ENCODE measurements around the gene RAET1L.
"Not testable (repeated sequence)": the region's sequence is repeated elsewhere in the genome, so short reads cannot be mapped to it uniquely, and the experiment has no call there.

Gene RAET1L

DNA sequence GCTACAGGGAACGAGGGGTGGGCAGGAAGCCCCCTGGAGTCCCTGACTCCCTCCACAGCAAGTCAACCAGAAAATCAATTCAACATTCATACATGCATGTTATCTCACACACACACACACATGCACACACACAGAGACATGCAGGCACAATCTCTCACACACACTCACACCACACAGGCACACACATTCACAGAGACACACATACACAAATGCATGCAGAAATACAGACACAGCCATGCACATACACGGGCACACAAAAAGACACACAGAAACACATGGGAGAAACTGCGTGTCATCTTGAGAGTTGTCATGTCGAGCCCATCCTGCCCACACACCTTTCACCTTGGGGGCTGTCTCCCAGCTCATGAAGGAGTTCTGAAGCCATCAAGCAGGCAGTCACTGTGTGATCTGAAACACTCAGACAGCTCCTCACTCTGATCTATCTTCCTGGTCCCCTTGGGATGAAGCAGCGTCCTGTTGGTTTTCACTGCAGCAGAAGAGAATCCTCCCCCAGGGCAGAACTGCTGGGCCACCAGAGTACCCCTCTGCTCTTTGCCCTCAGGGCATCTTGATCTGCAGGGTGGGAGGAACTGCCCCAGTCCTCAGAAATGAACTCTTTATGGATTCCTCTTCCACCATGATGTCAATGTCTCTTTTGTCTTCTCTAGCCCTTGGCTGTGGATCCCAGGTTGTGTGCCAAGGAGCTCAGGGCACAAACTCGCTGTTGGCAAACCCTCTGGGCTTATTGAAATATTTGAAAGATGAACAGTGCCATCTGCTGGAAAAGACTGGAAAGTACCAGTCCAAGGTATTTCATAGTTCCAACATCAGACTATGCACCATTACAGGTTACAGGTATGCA is 8.8 kb downstream of the RAET1L start:
- DNase-seq (ENCODE audit: low spot score), result peak; percentile 74

DNA sequence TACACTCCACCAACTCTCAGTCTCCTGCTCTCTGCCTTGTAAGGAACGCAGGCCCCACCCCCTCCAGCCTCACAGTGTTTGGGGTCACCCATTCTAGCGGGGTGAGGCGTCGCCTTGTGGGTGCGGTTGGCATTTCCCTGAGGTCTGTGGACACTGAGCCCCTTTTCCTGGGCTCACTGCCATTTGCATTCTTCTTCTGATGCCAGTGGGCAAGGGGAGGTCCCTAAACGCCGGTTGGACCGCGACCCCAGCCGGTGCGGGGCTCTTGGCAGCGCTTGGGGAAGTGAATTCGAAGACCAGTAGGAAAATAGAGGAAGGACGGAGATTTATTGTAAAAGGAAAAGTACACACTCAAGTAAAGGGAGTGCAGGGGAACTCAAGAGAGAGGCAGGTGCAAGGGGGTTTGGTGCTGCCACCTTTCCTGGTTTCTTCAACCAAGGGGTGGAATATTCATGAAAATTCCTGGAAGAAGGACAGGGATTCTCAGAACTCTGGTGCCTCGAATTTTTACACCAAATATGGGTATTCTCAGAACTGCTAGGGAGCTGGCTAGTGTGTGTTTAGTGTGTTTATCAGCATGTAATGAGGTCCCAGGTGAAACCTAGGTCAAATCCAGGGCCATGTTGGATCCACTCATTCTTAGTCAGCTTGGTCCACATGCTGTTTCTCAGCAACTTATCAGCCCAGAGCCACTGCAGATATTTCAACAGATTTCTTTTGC is 9.9 kb downstream of the RAET1L start:
- not testable (repeated sequence) for DNase-seq (ENCODE audit: low spot score)

DNA sequence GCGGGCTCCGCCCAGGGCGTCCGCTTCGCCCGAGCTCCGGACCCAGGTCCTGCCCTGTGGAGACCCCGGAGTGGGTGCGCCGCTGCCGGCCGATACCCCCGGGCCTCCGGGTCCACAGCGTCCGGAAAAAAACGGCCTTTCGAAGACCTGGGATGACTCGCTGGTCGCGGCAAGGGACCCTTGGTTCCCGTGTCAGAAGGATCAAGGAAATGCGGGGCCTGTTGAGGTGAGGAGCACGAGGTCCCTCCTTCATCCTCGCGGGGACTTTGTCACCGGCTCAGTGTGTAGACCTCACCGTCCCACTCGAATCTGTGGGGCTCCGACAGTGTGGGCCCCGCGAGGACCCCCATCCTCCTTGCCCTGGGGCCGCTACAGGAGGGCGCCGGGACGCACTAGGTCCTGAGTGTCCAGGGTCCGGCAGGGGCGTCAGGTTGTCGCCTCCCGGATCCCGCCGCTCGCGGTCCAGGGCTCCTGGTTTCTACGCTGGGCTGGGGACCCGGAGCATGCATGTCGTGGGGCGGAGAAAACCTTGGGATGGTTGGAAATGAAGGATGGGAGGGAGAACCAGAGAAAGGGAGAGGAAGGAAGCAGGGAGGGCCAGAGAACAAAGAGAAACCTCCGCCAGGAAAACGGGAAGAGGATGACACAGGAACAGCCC is 10.6 kb downstream of the RAET1L start:
- DNase-seq (ENCODE audit: low spot score), result not testable (repeated sequence)

DNA sequence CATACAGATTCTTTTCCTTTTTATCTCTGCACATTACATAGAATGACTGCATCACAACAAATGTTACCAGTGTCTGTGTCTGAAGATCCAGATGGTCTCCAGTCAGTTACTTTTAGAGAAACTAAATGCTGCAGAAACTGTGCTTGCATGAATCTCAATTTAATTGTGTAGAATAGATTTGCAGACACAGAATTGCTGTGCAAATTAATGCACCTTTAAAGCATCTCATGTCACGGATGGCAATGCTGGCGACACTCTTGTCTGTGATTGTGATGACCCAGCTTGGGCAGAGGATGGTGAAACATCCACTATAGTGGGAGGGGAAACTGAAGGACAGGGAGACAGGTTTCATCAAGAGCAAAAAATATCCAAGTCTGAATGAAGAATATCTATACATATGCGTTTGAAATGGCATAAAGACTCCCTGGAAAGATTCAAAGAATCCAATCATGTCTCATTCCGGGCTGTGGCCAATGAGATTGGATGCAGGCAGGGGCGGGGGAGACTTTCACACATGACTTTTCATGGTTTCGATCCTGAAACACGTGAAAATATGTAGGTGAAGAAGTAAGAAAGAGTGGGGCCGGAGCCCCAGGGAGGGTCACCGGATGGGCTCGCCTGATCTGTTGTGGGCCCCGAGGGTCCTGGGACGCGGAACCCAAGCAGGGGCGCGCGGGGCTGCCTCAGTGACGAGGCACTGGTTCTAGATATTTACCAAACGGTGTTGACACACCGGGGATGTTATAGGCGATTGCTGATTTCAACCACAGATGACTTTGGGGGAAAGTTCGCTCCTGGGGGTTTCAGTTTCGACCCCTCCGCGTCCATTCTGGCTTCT is 11.3 kb downstream of the RAET1L start:
- not testable (repeated sequence) for DNase-seq (ENCODE audit: low spot score)

DNA sequence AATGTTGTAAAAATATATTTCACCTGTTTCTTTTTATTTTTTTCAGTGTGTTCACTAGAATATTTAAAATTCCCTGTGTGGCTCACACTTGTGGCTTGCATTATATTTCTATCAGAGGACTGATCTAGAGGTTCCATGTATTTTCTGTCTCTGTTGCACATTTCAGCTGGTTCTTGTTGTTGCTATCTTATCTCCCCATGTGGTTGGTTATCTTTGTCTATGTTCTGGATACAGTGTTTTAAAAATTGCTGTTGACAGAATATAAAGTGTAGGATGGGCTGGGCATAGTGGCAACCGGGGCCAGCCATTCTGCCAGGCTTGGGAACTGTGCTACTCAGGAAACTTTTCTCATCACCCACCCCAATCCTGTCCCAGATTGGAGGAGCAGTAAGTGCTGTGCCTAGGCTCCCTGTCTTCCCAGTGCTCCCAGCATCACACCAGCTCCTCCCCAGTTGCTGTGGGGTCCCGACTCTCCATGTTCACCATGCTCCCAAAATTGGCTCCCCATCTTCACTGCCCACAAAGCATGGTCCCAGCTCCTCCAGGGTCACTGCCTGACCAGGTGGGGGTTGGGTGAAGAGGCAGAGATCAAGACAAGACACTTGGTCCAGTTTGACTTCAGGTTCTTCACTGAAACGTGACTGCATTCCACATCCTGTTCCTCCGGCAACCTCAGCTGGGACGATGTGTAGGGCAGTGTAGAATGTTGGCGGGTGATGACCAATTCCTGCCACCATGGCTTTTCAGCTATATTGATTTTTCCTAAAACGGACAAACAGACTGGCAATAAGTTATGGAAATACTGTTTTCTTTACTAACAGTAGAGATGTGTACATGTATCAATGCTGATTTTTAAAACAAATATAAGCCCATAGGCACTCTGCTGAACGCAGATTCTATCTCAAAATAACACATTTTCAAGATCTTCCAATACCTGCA is 12.2 kb downstream of the RAET1L start:
- not testable (repeated sequence) for DNase-seq (ENCODE audit: low spot score)

DNA sequence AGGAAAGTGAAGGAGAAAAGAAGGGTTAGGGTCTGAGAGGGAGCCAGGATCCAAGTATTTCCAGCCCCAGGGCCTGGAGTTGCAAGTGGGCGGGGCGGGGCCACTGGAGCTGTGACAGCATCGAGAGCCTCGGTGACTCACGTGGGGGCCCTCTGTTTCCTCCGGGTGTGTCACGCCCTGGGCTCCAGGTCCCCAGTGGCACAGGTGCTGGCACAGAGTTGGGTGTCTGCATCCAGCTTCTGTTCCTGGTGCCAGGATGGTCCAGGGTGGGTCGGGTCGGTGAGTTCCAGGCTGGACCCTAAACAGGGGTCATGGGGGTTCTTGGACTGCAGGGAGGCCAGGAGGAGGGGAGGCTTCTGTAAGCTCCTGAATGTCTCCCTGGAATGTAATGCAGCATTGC is 16.7 kb downstream of the RAET1L start:
- DNase-seq (ENCODE audit: low spot score), result peak; percentile 69

DNA sequence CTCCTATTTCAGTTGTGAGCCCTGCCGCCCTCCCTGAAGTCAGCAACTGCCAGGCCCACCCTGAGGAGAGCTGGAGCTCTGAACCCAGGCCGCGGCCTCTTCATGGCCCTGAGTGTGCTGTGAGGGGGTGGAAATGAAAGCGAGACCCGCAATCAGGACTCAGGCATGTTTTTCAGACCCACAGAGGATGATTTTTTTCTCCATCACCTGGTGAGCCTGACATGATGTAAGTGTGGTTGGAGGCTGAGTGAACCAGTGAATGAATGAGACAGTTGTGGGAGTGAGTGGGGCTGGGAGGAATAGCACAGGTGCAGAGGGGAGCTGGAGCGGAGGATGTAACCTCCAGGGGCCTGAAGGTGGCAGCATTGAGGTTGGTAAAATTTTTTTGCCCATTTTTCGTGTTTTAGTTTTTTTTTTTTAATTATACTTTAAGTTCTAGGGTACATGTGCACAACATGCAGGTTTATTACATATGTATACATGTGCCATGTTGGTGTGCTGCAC is 18.3 kb downstream of the RAET1L start:
- peak; percentile 39 for DNase-seq (ENCODE audit: low spot score)

DNA sequence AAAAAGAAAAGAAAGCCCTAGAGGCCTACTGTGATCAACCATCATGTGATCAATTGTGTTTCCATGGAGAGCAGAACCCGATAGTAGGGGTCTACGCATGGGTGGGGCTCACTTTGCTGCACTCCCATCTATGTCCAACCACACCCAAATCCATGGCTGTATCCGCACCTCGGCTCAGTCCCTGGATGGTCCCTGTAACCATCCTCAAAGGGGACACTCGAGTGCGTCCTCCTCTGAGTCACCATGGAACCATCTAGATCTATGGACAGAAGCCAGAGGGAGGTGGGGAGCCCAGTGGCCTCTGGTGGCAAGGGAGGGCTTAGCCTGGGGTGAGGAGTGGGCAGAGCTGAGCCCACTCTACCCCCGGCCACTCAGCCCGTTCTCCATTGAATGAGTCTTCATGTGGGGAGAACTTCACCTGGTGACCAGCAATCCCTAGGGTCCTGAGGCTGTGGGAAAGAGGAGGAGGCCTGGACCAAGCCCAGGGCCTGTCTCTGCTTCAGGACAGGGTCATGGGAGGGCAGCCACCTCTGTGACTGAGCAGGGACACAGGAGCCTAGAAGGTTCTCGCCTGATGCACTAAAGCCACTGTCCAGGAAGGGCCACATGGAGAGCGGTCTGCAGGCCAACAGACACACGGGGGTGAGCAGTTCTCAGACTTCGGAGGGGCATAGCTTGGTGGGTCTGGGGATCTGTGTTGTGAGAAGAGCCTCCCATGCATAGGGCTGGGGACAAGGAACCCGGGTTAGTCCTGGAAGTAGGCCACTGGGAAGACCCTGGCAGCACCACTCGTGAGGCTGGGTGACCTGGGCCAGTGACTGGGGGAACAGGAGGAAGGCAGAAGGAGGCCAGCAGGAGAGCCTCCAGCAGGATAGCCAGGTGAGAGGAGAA is 19.3 kb downstream of the RAET1L start:
- no peak for DNase-seq (ENCODE audit: low spot score)

DNA sequence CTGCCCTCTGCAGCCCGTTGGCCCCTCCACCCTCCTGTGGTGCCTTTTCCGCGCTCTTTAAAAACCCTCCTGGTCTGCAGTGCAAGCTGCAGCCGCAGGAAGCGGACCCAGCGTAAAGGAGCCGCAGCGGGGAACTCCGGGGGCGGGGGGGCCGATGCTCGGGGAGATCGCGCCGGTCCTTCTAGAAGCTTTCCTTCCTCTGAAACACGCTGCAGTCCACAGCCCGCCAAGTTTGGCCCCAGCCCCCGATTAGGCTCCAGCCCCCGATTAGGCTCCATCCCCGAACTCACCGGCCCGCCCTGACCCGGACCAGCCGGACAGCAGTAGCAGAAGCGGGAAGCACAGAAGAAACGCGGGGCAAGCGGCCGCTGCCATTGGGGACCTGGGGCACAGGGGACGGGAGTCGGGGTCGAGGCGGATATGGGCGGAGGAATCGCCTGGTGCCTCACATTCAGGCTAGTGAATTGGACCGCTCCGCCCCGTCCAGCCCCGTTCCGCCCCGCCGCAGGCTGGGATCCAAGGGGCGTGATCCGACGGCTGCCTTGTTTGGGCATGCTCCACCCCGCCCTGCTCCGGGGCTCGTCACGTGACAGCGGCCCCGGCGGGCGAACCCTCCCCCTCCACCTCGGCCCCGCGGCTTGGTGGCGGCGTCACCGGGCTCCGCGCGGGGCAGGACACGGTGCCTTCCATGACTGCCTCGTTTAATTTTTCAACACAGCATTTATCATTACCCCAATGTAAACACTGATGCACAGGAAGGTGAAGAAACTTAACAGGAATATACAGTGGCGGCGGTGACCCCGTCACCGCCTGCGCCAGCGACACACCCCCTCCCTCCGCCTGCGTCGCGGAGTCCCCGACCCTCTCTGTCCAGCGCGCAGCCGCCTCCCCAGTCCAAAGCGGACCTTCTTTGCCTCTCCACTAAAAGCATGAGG is 20.3 kb downstream of the RAET1L start:
- peak; percentile 94 for DNase-seq (ENCODE audit: low spot score)

DNA sequence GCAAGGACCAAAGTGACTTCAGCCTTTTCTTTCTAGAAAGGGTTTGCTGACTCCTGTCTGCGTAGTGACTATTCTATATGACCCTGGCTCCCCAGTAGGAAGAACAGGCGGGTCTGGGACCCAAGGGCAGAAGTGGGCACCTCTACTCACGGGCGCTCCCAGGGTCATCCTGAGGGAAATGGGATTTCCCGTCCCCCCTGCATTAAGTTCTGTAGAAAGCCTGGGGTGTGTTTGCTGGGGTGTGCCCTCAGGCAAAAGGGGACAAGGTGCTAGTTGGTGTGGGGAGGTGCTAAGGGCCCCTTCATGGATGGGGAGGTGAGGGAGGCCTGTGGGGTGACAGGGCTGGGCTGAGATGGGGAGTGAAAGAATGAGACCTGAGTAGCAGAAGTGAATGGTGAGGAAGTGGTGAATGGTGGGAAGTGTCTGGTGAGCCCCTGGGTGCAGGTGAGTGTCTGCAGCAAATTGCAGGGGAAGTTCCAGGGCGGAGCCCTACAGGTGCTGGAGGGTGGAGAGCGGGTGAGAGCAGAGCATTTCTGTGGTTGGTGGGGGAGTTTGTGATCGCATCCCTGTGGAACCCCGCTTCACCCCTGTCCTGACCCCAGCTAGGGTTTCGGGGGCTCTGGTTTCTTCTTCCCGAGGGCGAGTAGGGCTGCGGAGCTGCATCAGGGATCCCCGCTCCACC is 21.1 kb downstream of the RAET1L start:
- no peak for DNase-seq (ENCODE audit: low spot score)

DNA sequence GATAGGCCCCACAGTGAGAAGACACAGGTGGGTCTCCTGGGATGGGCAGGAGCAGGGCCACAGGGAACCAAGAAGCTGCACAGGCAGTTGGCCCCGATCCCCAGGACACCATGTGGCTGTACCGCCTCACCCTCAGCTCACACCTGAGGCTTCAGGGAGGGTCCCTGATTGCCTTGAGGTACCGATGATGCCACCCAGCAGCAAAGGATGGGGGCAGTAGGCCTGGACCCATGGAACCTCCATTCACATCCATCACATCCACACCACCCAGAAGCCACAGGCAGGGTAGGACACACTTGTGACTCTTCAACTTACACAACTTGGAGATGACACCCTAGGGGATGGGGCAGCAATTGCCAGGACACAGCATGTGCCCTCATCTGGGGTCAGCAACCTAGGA is 21.7 kb downstream of the RAET1L start:
- not testable (repeated sequence) for DNase-seq (ENCODE audit: low spot score)

DNA sequence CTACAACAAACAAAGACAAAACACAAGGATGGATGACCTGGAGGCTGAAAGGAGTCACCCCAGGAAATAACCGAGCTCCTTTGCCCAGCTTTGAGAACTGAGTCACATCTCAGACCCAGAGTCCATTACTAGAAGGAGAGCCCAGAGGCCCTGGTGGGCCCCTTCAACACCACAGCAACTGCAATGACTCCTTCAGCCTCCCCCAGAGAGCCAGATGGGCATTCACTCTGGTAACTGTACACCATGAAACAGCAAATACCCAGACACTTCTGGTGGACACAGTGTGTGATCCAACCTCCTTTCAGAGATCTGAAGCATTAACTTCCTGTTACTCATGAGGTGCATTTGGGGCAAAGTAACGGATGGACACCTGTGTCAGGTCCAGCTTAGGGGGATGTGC is 22.6 kb downstream of the RAET1L start:
- DNase-seq (ENCODE audit: low spot score), result no peak

DNA sequence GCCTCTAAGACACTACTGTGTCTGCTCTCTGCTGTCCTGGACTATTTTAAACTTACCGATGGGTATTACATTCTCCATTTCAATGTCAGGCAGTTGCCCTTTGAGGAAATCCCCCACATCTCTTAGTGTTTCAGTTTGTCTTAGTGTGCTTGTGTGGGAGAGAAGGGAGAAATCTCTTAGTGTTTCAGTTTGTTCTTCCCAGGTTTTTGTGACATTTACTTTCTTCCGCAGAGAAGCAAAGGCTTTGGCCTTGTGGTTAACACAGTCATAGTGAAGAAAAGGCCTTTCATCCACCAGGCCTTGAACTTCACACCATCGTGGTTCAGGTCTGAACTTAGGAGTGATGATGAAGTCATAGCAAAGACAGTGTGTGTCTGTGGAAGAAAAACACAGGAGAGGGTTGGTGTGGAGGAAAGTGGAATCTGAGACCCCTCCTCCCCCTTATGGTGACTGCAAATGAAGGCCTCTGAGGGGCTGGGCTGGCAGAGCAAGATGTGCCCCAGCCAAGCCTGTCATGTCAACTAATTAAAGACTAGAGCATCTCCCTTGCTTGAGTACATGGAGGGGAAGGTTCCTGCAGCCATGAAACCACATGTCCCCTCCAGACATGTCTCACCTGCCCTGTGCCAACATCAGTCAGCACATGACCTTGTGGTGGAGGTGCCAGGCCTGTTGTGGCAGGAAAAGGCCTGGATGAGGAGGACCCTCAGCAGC is 23.9 kb downstream of the RAET1L start:
- no peak for DNase-seq (ENCODE audit: low spot score)

DNA sequence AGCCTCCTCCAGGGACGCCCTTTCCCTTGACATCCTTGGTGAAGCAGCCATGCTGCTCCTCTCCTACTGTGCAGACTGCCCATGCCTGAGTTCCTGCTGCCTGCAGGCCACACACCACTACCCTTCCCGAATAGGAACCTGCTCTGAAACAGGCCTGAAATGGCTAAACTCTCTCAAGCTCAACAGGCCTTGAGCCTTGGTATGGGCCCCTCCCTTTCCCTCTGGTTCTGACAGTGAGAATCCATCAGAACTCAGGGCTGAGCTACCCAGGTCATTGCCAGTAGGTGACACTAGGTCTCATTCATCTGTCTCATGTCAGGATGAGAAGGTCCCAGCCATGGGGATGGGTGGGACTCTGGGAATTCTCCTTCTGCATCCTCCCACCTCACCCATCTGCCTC is 25.7 kb downstream of the RAET1L start:
- no peak for DNase-seq (ENCODE audit: low spot score)

DNA sequence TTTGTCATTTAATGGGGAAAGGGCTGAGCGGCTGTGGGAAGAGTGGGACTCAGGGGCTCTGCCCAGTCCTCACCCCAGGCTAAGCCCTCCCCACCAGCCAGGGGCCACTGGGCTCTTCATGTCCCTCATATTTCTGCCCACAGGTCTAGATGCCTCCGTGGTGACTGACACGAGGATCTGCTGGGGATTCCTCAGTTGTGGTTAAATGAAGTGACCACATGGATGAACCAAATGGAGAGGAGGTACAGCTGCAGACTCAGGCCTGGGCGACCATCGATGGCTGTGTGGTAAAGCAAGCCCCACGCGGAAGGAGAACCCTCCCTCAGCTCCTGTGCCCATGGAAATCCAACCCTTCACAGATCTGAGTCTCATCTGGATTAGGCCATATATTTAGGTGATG is 29.4 kb downstream of the RAET1L start:
- no peak for DNase-seq (ENCODE audit: low spot score)

DNA sequence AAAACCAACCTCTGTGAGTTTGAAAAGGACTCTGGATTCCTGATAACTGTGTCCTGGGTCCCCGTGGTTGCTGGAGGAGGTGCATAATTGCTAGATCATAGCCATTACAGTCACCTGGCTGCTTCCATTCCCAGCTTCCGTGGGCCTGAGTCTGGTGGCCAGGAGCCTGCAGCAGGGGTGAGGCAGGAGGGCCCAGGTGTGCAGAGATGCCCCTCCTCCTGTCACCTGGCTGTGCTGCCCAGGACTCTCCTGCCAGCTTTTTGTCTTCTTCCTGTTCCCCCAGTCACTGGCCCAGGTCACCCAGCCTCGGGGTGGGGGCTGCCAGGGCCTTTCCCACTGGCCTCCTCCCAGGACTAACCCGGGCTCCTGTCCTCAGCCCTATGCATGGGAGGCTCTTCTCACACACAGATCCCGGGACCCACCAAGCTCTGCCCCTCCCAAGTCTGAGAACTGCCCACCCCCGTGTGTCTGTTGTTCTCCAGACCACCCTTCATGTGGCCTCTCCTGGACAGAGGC is 30.0 kb downstream of the RAET1L start:
- no peak for DNase-seq (ENCODE audit: low spot score)

DNA sequence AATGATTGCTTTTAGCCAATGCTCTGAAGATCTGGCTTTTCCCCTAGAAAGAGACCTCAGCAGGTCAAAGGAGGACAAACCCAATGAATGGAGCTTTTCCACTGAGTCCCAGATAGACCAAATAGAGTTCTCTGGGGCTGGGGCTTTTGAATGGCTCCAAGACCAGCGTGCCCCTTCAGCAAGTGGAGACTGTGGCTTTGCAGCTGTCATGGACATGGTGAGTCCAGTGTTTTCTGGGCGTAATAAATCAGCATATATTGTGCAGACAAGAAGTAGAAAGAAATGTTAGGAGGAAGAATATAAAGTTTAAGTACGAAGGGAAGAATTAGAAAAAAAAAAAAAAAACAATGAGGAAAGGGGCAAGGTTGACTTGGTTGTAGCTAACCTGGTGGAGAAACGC is 33.5 kb downstream of the RAET1L start:
- no peak for DNase-seq (ENCODE audit: low spot score)
